WTC11 (cell line): ENCODE data around the gene TSPAN5.

ENCODE experiments used
- CTCF ChIP-seq: fragments of 200-600 bp; IDR thresholded peaks from 2 replicates; pipeline ENCODE4 v1.8.0; 2022; ENCODE audit warnings: antibody characterized with exemption
- SP1 ChIP-seq: sonication (generic); formaldehyde crosslinking; conservative IDR thresholded peaks from 2 replicates; pipeline ENCODE4 v1.8.1; 2022; ENCODE audit warnings: missing genetic modification reagents
- TEAD1 ChIP-seq: sonication (generic); formaldehyde crosslinking; IDR thresholded peaks from 2 replicates; pipeline ENCODE4 v1.8.0; 2022; ENCODE audit warnings: mild to moderate bottlenecking, missing genetic modification reagents
- ZSCAN18 ChIP-seq: fragments of 250-450 bp; sonication (Bioruptor Pico); IDR thresholded peaks from 2 replicates; pipeline ENCODE4 v2.1.2; 2022; ENCODE audit warnings: mild to moderate bottlenecking, moderate library complexity
- TF ChIP-seq, protein P1 (sequence below): sonication (generic); formaldehyde crosslinking; IDR thresholded peaks from 2 replicates; pipeline ENCODE4 v1.8.1; 2023; ENCODE audit warnings: mild to moderate bottlenecking, missing genetic modification reagents

- TF ChIP-seq SP1 (CRISPR knock-in tag) (no peak), CTCF (no peak), ZSCAN18 (CRISPR knock-in tag) (no peak), TEAD1 (CRISPR knock-in tag) (no peak)
- TF ChIP-seq, protein P1, sequence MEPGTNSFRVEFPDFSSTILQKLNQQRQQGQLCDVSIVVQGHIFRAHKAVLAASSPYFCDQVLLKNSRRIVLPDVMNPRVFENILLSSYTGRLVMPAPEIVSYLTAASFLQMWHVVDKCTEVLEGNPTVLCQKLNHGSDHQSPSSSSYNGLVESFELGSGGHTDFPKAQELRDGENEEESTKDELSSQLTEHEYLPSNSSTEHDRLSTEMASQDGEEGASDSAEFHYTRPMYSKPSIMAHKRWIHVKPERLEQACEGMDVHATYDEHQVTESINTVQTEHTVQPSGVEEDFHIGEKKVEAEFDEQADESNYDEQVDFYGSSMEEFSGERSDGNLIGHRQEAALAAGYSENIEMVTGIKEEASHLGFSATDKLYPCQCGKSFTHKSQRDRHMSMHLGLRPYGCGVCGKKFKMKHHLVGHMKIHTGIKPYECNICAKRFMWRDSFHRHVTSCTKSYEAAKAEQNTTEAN (CRISPR knock-in tag), result no peak
Observed at GRCh38 chr4:98505992-98506391, 152.4 kb downstream of the TSPAN5 start.
